RCC 7860 (cell line): ENCODE results near the gene TMEM134.
"Not testable (repeated sequence)": the region's sequence is repeated elsewhere in the genome, so short reads cannot be mapped to it uniquely, and the experiment has no call there.

Experiments used
- DNase-seq: peaks from one replicate; pipeline ENCODE4 v3.0.0-alpha.2; 2015; ENCODE audit warnings: low spot score
- FAIRE-seq: peaks from 2 replicates; lab custom pipeline; 2012; peaks lifted over from hg19 to GRCh38; lab: Jason Lieb, UNC

Gene TMEM134, protein sequence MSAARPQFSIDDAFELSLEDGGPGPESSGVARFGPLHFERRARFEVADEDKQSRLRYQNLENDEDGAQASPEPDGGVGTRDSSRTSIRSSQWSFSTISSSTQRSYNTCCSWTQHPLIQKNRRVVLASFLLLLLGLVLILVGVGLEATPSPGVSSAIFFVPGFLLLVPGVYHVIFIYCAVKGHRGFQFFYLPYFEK

DNA sequence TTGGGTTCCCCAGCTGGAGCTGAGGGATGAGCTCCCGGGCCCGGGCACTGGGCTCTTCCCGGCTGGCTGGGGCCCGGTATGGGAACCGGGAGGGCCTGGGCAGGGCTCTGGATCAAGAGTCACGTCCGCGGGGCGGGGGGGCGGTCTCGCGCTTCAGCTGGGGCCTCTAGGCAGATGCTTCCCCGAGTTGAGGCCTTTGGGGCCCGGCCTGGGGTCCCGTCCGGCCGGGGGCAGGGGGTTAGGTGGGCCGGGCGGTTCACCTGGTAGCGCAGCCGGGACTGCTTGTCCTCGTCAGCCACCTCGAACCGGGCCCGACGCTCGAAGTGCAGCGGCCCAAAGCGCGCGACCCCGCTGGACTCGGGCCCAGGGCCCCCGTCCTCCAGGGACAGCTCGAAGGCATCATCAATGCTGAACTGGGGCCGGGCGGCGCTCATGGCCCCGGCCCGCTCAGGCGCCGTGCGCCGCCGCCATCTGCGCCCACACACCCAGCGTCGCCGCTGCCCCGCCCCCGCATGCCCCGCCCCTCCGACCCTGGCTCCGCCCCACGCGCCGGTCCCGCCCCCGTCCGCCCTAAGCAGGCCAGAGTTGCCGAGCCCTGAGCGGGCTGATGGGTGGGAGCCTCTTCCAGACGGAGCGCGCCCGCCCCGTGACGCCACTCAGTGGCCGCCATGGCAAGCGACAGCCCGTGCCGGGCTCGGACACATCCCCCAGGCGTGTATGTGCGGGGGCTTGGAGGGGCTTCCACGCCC lies at the start of gene TMEM134:
Gene TMEM134, minus strand, starts transcription at position 493 of the 749 bp plus-strand sequence. Its CDS starts 59 bp downstream, at position 434.
- FAIRE-seq (no peak), DNase-seq (peak; percentile 76)

DNA sequence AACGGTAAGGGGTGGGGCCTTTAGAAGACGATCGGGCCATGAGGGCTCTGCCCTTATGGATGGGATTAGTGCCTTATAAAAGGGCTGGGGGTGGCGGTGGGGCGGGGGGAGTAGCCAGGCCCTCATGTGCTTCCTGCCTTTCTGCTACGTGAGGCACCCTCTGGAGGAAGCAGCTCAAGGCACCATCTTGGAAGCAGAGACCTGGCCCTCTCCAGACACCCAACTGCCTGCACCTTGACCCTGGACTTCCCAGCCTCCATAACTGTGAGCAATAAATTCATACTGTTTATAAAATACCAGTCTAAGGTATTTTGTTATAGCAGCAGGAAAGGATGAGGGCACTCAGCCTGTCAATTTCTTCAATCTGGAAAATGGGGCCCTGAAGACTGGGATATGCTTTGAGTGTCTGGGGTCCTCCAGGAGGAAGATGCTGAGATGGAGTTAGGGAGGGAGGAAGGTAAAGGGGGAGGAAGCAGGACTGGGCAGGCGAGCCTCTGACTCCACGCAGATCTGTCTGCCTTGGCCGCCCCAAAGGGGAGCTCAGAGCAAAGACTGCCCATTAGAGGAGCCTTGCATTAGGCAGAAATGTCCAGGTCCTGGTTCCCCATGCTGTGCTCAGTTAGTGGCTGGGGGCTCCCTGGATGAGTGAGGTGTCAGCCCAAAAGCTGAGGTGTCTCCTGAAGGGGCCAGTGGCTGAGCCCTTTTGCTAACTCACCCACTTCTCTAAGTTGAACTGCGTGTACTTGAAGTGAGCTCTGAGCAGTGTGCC lies 48.9 kb upstream of the TMEM134 start:
- FAIRE-seq (no peak), DNase-seq (no peak)

DNA sequence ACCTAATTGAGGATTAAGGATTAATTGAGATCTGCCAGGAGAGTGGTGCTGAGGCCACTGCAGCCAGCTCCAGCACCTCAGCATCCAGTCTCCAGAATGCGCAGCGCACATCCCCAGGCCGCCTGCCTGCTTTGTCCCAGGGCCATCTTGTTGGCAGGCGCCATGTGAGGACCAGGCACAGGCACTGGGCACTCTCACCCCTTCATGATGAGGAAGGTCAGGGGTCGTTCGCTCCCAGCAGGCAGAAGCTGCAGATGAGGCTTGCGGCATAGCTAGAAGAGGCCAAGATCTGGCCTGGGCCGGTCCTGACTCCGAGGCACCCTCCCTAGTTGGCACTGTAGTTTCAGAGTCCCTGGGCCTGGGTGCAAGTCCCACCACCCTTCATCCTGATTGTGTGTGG lies 47.8 kb upstream of the TMEM134 start:
- DNase-seq, result no peak
- FAIRE-seq, result no peak

DNA sequence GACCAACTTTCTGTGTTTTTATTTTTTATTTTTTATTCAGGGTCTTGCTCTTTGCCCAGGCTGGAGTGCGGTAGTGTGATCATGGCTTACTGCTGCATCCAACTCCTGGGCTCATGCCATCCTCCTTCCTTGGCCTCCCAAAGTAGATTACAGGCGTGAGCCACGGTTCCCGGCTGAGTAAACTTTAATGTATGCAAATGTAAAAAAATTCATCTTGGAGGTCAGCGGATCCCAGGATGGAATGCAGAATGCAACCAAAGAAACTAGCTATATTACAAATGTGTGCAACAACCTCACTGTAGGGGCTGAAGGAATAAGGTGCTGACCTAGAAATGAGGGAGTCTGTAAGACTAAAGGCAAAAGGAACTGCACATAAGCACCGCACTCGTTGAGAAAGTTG lies 45.1 kb upstream of the TMEM134 start:
- no peak for DNase-seq
- no peak for FAIRE-seq

DNA sequence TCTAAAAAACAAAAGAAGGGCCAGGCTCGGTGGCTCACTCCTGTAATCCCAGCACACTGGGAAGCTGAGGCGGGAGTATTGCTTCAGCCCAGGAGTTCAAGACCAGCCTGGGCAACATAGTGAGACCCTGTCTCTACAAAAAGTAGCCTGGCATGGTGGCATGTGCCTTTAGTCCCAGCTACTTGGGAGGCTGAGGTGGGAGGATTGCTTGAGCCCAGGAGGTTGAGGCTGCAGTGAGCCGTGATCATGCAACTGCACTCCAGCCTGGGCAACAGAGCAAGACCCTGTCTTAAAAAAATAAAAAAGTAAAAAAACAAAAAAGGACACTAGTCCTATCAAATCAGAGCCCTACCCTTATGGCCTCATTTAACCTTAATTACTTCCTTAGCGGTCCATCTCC lies 42.5 kb upstream of the TMEM134 start:
- not testable (repeated sequence) for FAIRE-seq, DNase-seq

DNA sequence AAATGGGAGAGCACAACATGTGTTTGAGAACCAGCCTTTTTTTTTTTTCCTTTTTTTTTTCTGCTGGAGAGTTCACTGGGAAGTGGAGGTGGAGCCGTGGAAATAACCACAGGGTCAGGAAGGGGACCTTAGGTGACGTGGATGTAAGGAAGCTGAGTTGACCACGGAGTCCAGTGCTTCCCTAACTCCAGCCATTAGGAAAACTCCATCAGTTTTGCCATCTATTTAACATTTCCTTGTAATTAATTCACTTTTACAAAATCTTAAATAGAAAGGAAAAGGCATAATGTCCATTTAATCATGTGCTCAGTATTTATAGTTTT lies 40.9 kb upstream of the TMEM134 start:
- FAIRE-seq, result no peak
- peak; percentile 20 for DNase-seq

DNA sequence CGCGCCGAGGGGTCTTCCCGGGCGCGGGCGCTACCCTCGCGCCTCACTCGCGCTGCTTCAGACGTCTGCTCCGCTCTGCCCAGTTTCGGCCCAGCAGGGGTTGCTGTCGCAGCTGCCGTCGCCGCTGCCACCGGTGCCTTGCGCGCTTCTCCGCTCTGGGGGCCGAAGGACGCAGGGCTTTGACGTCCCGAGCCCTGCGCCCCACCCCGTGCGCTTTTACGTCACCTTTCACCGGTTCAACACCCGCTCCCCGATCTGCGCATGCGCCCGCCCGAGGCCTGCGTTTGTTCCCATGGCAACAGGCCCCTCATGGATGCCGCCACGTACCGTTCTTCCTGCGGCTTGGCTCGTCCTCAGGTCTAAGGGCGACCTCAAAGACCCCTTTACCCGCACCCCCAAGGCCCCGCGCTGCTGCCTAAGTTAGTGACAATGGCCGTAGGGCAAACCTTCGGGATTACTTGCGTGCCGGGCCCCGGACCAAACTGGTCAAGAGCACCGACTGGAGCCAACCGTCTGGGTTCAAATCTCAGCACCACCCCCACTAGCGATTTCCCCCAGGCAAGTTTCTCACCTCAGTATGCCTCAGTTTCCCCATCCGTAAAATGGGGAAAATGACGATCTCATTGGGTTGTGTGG lies 39.6 kb upstream of the TMEM134 start:
- FAIRE-seq, result no peak
- peak; percentile 89 for DNase-seq

DNA sequence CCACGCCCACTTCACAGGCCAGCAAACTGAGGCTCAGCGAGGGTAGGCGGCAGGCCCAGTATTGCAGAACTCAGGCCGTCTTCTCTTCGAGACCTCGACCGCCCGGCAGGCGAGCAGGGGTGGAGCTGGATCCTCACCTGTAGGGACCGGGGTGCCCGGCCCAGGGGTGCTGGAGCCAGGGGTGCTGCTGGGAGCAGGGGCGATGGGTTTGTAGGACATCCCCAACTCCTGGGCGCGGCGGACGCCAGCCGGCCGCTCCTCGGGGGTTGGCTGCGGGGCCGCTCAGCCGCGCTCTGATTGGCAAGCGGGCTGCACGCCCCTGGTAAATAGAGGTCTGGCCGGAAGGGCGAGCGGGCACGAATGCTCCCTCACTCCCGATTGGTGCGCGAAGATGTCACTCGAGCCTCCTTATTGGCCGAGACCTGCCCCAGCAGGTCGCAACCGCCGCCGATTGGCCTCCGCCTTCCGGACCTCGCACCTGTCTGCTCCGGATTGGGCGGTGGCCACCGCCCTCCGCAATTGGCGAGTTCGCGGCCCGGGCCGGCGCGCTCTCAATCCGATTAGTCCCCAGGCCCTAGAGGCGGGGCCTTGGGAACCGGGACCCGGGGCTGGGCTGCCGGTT lies 38.9 kb upstream of the TMEM134 start, which contains the start of gene CDK2AP2:
Gene CDK2AP2, minus strand, starts transcription at position 299 of the 622 bp plus-strand sequence. Its CDS starts 80 bp downstream, at position 219.
- peak; percentile 73 for FAIRE-seq
- peak; percentile 97 for DNase-seq

DNA sequence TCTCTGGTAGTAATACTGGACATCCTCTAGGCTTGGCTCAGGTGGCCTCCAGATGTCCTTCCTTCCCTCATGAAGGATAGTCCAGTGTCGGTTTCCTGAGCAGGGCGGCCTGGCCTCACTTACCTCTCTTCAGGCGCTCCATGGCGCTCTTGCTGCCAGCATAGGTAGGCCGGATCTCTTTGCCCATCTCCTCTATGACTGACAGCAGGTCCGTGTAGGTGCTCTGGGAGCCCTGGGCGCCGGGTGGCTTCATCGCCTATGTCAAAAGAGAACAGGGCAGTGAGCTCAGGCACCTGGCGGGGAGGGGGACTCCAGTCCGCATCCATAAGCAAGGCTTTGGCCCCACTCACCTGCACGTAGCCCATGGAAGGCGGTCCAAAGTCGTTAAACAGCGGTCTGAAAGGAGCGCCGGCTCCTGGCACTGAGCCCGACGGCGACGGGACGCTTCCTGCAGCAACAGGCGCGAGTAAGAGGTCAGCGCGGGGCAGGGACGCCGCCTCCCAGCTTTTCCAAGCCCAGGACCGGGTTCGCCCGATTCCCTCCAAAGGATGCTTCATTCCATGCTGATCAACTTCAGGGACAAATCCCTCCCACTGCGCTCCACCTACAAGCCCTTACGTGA lies 38.3 kb upstream of the TMEM134 start:
- FAIRE-seq (no peak), DNase-seq (peak; percentile 73)

DNA sequence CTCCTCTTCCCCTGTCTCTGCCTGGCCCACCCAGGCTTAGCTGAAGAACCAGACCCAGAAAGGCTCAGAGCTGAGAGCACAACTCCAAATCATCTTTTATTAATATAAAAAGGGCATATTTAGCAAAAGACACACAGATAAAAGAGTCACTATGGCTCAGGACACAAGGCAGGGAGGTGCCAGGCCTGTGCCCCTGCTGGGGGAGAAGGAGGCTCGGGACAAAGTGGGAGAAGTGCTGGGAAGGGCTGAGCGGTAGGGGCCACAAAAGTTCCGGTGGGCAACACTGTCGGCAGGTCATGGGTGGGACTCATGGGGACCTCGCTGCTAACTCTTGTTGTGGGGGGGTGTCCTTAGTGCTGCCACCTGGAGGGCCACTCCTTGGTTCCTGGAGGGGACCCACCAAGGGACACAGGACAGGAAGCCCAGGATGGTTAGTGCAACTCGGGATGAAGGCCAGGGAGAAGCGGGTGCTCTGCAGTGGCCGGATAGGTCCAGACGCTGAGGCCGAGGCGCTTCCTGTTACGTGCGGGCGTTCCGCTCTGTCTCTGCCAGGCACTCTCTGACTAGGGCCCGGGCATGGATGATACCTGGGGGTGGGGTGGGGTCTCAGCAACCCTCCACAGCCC lies 37.5 kb upstream of the TMEM134 start:
- DNase-seq, result no peak
- no peak for FAIRE-seq

DNA sequence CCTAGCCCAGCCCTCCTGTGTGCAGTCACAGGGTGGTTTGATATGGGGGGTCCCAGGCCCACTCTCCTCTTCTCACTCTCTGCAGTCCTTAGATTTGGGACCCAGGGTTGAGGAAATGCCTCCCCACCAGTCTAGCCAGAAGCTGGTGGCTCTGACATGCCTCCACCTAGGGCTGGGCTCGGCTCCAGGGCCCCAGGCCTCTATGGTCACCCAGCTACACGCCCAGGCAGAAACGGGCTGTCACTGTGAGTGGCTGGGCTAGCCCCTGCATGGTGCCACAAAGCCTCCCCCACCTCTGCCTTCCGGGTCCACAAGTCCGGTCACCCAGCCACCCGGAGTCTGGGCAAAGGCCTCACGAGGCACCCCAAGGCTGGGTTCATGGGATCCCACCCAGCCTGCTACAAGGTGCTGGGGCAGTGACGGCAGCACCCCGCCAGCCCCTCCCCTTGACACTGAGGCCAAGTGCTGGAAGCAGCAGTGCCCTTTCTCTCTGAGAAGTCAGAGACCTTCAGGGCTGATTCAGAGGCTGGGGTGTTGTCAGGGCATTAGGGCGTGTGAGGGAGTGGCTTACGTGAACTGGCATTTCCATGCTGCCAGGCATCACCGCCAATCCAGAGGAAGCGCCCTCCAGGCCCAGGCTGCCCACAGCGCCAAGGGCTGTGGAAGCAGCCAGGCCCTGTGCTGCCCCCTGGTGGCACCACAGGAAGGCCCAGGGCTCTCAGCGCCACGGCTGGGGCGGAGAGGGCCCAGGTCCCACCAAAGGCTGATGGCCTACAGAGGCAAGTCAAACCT lies 36.8 kb upstream of the TMEM134 start:
- FAIRE-seq (peak; percentile 79), DNase-seq (peak; percentile 96)

DNA sequence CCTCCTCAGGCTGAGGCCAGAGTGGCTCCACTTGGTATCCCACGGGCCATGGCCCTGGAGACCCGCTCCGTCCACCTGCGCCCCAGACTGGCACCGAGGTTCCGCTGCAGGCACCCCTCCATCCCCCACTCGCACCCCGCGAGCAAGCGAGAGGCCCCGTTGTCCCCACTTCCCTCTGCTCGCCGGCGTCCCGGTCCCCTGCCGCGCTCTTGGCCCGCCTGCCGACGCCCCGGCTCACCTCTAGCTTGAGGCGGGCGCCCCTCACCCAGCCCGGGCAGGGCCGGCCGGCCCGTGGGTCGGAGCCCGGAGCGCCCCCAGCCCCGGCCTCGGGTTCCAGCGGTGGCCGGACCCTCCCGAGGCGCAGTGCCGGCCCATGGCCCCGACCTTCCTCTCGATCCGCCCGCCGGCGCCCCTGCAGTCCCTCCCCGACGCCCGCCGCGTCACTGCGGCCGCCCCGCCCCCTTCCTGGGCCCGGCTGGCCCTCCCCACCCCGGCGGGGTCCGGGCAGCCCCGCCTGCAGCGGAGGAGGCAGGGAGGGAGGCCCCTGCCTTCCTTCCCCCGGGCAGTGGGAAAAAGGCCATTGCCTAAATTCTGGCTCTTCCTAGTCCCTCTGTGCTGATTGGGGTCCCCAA lies 36.0 kb upstream of the TMEM134 start, which contains the start of gene PITPNM1:
Gene PITPNM1, minus strand, starts transcription at position 414 of the 632 bp plus-strand sequence. CDS start 1,183 bp downstream, outside the sequence.
- DNase-seq (peak; percentile 20), FAIRE-seq (no peak)

DNA sequence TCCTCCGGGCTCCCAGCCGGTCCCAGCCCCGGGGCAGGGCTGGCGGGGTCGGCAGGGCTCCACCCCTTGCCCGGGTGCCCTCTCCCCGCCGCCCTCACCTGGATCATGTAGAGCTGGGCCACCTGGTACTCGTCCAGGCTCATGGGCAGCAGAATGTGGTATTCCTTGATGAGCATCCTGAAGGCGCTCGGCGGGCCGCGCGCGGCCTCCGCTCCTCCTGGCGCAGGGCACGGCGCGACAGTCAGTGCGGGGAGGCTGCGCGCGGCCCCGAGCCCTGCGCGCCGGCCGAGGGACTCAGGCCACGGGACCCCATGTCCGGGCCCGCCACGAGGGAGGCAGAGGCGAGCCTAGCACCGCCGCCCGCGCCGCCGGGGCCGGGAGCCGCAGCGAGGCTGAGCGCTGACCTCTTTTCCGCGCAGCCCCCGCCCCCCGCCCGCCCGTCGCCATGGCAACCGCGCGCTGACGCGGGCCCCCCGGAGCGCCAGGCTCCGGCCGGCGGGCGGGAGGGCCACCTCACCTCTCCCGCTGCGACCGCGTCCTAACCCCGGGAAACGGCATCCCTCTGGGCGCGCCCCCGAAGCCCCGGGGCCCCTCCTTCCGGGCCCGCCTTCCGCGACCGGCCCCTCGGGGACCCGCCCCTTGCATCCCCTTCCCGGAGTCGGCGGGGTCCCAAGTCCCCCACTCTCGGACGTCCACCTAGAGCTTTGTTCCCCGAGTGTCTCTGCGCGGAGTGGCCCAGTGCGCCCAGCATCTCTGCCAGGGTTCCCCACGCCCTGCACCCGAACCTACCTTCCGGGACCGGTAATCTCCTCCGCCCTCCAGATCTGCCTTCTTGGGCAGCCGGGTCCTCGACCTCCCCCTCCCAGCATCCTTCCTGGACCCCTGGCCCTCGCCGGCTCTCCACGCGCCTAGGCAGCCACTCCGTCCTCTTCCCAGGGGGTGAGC lies 35.2 kb upstream of the TMEM134 start:
- peak; percentile 25 for DNase-seq
- FAIRE-seq, result no peak

DNA sequence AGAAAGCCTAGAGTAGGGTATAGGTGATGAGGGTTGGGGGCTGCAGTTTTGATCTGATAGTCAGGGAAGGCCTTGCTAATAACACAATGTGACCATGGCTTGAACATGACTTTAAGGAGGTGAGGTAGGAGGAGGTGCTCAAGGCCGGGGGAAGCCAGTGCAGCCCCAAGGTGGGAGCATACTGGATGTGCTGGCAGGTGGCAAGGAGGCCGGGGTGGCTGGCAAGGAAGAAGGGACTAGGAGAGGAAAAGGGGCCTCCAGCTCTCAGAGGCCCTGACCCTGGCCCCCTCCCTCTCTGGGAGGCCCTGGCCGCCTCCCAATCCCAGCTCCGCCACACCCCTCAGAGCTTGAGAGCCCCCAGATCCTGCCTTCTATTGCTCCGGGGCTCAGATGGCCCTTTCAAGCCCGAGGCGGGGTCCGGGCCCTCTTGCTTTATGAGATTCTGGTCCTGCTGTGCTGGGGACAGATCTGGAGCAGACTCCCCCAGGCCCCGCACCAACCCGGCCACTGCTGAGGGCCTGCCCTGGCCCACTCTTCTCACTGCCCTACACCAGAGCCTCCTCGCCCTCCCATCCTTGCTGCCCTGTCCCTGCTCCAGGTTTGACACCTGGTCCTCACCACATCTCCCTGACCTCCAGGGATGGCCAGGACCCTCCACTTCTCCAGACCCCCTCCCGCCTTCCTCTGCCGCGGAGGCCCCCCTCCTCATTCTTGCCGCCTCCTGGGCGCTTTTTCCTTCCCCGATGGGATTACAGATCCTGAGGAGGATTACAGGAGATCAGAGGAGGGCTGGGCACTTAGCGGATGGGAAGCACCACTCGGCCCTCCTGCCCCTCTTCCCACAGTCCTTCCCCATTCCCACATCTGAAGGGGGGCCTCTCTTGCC lies 34.3 kb upstream of the TMEM134 start:
- no peak for FAIRE-seq

DNA sequence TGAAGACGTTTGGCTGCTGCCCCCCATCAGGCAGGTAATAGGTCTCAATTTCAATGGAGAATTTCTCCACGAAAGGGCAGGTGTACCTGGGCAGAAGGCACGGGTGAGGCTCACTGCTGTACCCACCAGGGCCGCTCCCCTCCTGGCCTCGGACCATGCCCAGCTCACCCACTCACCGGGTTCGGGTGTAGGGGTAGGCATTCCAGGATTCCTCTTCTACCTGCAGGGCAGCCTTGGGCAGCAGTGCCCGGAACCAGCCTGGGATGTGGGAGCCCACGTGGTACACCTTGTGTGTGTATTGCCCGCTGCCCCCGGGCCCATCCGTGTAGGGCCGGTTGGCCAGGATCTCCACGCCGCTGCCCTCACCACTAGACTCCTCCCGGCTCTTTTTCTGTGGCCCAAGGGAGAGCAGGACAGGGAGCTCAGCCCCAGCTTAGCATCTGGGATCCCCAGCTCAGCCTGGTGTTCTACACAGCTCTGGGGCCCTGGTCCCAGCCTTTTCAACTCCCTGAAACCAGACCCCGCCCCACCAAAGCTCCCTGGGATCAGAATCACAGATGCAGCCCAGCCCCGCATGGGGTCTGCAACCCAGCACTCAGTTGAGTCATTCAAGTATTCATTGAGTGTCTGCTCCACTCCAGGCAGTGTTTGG lies 33.4 kb upstream of the TMEM134 start:
- FAIRE-seq (no peak), DNase-seq (no peak)

More for the DNA sequence above, 34.3 kb upstream of the TMEM134 start:
- no peak for DNase-seq

DNA sequence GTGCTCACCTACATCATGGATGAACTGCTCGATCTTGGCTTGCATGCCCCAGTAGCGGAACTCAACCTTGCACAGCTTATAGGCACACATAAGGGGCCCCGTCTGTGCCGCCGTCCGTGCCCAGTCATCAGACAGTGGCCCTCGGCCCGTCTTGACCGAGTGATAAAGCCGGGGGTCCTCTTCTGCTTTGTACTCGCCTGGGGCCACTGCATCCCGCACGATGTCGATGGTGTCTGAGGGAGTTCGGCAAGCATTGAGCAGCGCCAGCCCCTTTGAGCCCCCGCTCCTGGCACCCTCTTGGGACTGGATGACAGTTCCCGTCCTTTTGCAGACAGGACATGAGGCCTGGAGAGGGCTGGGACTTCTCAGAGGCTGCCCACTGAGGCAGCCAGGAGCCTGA lies 32.8 kb upstream of the TMEM134 start:
- FAIRE-seq (no peak), DNase-seq (no peak)
